HepG2 (cell line): Measurements from ENCODE around the gene NELFCD. TPM values are rescaled to one million over a fixed set of nuclear protein-coding genes. Genes with fewer than 3 reads are reported as not detected.
A peak's percentile ranks its signal among the peaks of the same experiment; 100 is the strongest.

ENCODE experiments used
- ATAC-seq: fragments of 200-7000 bp; cut with Tn5 transposase; 3 replicates; pipeline ENCODE4 v1.9.1; 2020; ENCODE audit warnings: mild to moderate bottlenecking, moderate library complexity
- BruUV-seq: library from RNA; stranded (reverse); fragments of 400-500 nt; replicated peaks from 2 replicates; lab custom pipeline; 2021; lab: Mats Ljungman, UMichigan
- CTCF ChIA-PET: fragments of 300-600 bp; formaldehyde crosslinking; extraction: SDS; loops from one replicate; lab custom pipeline; 2021; ENCODE audit warnings: low total read pairs, inconsistent platforms, low intra/inter-chr PET ratio; lab: Yijun Ruan, JAX
- POLR2A ChIA-PET: fragments of 350-600 bp; sonication (Branson Sonifier 250); formaldehyde crosslinking; loops from one replicate; lab custom pipeline; 2020; ENCODE audit warnings: antibody characterized with exemption, inconsistent platforms; lab: Yijun Ruan, JAX
- DNase-seq: peaks from one replicate; pipeline ENCODE4 v3.0.0-alpha.2; 2015; ENCODE audit warnings: low spot score
- FAIRE-seq: peaks from 3 replicates; lab custom pipeline; 2011; peaks lifted over from hg19 to GRCh38; lab: Jason Lieb, UNC
- H2AFZ ChIP-seq: one replicate; pipeline ENCODE4 v1.6.1; 2011; ENCODE audit warnings: low read length, inconsistent platforms
- H3K27ac ChIP-seq: fragments of 300-600 bp; 3 replicates; pipeline ENCODE4 v1.8.0; 2011; ENCODE audit warnings: mixed run types, mild to moderate bottlenecking, mixed read lengths, low read length, inconsistent platforms; ENCODE audit not compliant: insufficient read depth; ENCODE audit errors: extremely low read length
- H3K27me3 ChIP-seq, 2 experiments: fragments of 200-600 bp in 1 of 2; 2 replicates in 1 of 2; 3 replicates in 1 of 2; pipeline versions ENCODE4 v1.6.0 to v1.8.0; 2011; ENCODE audit warnings: low read length in 2 of 2, mild to moderate bottlenecking in 2 of 2, moderate library complexity in 2 of 2, inconsistent platforms in 1 of 2; ENCODE audit not compliant: insufficient read depth in 2 of 2, control insufficient read depth in 1 of 2
- H3K36me3 ChIP-seq, 2 experiments: fragments of 200-600 bp in 1 of 2; replicated peaks in 1 of 2; 2 replicates in 1 of 2; 3 replicates in 1 of 2; pipeline versions ENCODE4 v1.5.1 to v1.8.0; 2011; ENCODE audit warnings: low read length in 2 of 2, inconsistent platforms in 1 of 2; ENCODE audit not compliant: insufficient read depth in 2 of 2, control insufficient read depth in 1 of 2
- H3K4me1 ChIP-seq: 2 replicates; pipeline ENCODE4 v1.5.1; 2012; ENCODE audit warnings: low read length, inconsistent platforms; ENCODE audit not compliant: insufficient read depth
- H3K4me2 ChIP-seq: 2 replicates; pipeline ENCODE4 v1.6.0; 2011; ENCODE audit warnings: low read depth, low read length, inconsistent platforms
- H3K4me3 ChIP-seq, 3 experiments: fragments of 200-600 bp in 1 of 3; sonication (generic), shearing (Covaris generic) in 1 of 3; replicated peaks in 1 of 3; 2 replicates each; pipeline ENCODE4 v1.5.1; 2011 to 2016; ENCODE audit warnings: low read length in 3 of 3, inconsistent platforms in 2 of 3, low read depth in 2 of 3, mild to moderate bottlenecking in 2 of 3, control low read depth in 1 of 3, mixed read lengths in 1 of 3; ENCODE audit not compliant: insufficient read depth in 1 of 3
- H3K79me2 ChIP-seq: one replicate; pipeline ENCODE4 v1.6.1; 2011; ENCODE audit warnings: low read length, inconsistent platforms; ENCODE audit not compliant: insufficient read depth
- H3K9ac ChIP-seq: 2 replicates; pipeline ENCODE4 v1.6.0; 2011; ENCODE audit warnings: mild to moderate bottlenecking, low read depth, low read length, inconsistent platforms; ENCODE audit not compliant: insufficient read depth
- H3K9me3 ChIP-seq: 2 replicates; pipeline ENCODE4 v1.5.1; 2012; ENCODE audit warnings: mild to moderate bottlenecking, low read length
- H4K20me1 ChIP-seq: 2 replicates; pipeline ENCODE4 v1.6.0; 2011; ENCODE audit warnings: inconsistent platforms, mild to moderate bottlenecking, low read length, moderate library complexity; ENCODE audit not compliant: insufficient read depth
- BHLHE40 ChIP-seq: IDR thresholded peaks from 2 replicates; pipeline ENCODE4 v1.6.1; 2011; ENCODE audit warnings: low read length, improper control_type of control experiment
- CC2D1A ChIP-seq: sonication (generic); formaldehyde crosslinking; IDR thresholded peaks from 2 replicates; pipeline ENCODE4 v1.8.1; 2023; ENCODE audit warnings: mild to moderate bottlenecking, missing genetic modification reagents
- NFIC ChIP-seq: IDR thresholded peaks from 2 replicates; pipeline ENCODE4 v1.6.1; 2012; ENCODE audit warnings: mild to moderate bottlenecking, low read length, inconsistent platforms
- PLRG1 ChIP-seq: fragments of 450-650 bp; conservative IDR thresholded peaks from 2 replicates; pipeline ENCODE4 v1.6.1; 2016
- RBM22 ChIP-seq: fragments of 200-400 bp; formaldehyde crosslinking; optimal IDR thresholded peaks from 2 replicates; pipeline ENCODE3; 2017; ENCODE audit warnings: mild to moderate bottlenecking, low read length, moderate library complexity
- REL ChIP-seq: sonication (generic); formaldehyde crosslinking; conservative IDR thresholded peaks from 2 replicates; pipeline ENCODE4 v1.8.0; 2022; ENCODE audit warnings: mild to moderate bottlenecking, missing genetic modification reagents, moderate library complexity
- WGBS: methylation state at CpG from one replicate; pipeline ENCODE4 v1.1.6; 2017; ENCODE audit warnings: low lambda C conversion rate; 5-methylcytosine and 5-hydroxymethylcytosine counted together
- in situ Hi-C: cut with HindIII; loops from 2 replicates; pipeline ENCODE4 v1.10.0; 2017; ENCODE audit warnings: low pct_unique_long_range_greater_than_20kb; ENCODE audit not compliant: extremely low pct_ligation_motif_present
- intact Hi-C: fragments of 100-400 bp; cut with micrococcal nuclease; formaldehyde crosslinking; loops from one replicate; pipeline ENCODE4 v1.10.0; 2022; ENCODE audit not compliant: unreplicated experiment
- polyA plus RNA-seq, 8 experiments: library from polyadenylated mRNA; depleted of rRNA in 3 of 8; stranded (reverse) in 7 of 8; unstranded in 1 of 8; fragments of >200 nt; fragmentation: Illumina TruSeq in 4 of 8; extraction: Trizol in 4 of 8; gene quantifications; 2 replicates each; pipeline versions ENCODE4 v1.2.1 to v1.2.3, GENCODE V29; 2011 to 2016; ENCODE audit warnings: low read depth in 4 of 8, missing spikeins in 1 of 8, mixed read lengths in 1 of 8; ENCODE audit not compliant: insufficient read depth in 1 of 8
- total RNA-seq, 5 experiments: library from RNA; depleted of rRNA; stranded (reverse); fragments of >200 nt; fragmentation: Illumina TruSeq; extraction: Trizol; gene quantifications; 2 replicates each; pipeline ENCODE4 v1.2.3, GENCODE V29; 2016; ENCODE audit warnings: low read depth in 1 of 5
- TF ChIP-seq, protein P1 (sequence below): sonication (generic); formaldehyde crosslinking; IDR thresholded peaks from 2 replicates; pipeline ENCODE4 v1.9.0; 2022; ENCODE audit warnings: missing genetic modification reagents, mild to moderate bottlenecking, borderline replicate concordance
- TF ChIP-seq, protein P2 (sequence below): sonication (generic); formaldehyde crosslinking; IDR thresholded peaks from 2 replicates; pipeline ENCODE4 v1.5.0; 2020; ENCODE audit warnings: missing genetic modification reagents, mild to moderate bottlenecking, borderline replicate concordance

NELFCD gene
- total and polyA plus RNA-seq, 2 of the 13 experiments (the other 11 are each of a cell fraction or from before 2014, with no cell fraction given): 159 to 203 TPM

DNA sequence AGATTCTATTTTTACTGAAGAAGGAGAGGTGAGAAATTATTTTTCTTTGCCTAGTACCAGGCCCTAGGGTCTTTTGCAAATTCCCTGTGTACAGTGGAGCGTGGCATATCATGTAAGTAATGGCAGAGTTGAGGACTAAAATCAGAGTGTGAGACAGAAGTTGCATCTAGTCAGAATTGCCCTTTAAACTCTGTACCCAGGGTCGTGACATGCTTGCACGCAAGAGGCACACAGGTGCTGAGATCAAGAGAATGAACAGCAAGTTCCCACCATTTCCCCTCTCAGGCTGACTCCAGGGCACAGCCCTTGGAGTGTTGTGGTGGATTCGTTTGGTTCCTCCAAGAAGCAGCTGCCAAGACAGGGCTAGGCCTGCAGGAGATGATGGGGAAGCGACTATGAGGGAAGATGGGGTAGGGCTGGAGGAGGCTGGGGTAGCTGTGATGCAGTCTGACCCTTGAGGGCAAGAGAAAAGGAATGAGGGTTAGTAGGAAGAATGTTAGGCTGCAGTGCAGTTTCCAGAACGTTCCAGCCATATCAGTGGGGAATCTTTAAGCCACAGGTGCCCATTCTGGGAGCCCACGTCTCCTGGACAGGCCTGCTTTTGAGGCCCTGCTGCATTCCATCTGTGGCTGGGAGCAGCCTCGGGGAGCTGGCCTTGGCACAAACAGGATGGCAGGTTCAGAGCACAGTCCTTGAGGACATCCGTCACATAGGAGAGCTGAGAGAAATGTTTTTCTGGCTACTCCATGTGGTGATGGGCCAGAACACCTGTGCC is 6.9 kb downstream of the NELFCD start (continued):
- TF ChIP-seq, protein P1, sequence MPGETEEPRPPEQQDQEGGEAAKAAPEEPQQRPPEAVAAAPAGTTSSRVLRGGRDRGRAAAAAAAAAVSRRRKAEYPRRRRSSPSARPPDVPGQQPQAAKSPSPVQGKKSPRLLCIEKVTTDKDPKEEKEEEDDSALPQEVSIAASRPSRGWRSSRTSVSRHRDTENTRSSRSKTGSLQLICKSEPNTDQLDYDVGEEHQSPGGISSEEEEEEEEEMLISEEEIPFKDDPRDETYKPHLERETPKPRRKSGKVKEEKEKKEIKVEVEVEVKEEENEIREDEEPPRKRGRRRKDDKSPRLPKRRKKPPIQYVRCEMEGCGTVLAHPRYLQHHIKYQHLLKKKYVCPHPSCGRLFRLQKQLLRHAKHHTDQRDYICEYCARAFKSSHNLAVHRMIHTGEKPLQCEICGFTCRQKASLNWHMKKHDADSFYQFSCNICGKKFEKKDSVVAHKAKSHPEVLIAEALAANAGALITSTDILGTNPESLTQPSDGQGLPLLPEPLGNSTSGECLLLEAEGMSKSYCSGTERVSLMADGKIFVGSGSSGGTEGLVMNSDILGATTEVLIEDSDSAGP (CRISPR knock-in tag): 0 out of 2 replicates have a peak, but pooled peaks have one; percentile 29
- TF ChIP-seq, protein P2, sequence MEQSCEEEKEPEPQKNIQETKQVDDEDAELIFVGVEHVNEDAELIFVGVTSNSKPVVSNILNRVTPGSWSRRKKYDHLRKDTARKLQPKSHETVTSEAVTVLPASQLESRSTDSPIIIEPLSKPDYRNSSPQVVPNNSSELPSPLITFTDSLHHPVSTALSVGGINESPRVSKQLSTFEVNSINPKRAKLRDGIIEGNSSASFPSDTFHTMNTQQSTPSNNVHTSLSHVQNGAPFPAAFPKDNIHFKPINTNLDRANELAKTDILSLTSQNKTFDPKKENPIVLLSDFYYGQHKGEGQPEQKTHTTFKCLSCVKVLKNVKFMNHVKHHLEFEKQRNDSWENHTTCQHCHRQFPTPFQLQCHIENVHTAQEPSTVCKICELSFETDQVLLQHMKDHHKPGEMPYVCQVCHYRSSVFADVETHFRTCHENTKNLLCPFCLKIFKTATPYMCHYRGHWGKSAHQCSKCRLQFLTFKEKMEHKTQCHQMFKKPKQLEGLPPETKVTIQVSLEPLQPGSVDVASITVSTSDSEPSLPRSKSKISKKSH (CRISPR knock-in tag): no peak
- TF ChIP-seq BHLHE40: no peak
- no peak for TF ChIP-seq CC2D1A (CRISPR knock-in tag)
- no peak for TF ChIP-seq REL (CRISPR knock-in tag)
- no peak for TF ChIP-seq NFIC

DNA sequence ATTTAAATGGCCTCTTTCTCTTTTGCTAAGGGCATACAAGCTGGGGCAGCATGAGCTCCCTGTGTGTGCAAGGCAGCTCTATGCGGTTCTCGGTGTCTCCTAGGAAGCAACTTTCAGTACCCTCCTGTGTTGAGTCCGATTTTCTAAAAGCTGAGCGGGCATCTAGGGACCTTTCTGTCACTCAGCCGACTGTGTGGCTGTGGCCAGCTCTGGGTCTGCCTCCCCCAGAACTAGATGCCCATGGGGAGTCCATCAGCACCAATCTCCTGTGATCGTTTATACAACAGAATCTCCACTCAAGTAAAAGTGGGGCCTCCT is 7.5 kb downstream of the NELFCD start:
- Histone ChIP-seq H3K79me2 (peaks cover 29% of the 10 kb centered on the region), H3K27me3 (no peaks in the 10 kb centered on the region), H3K9me3 (no peaks in the 10 kb centered on the region), H3K9ac (no peak overlapping the region), H3K4me3 (no peak overlapping the region), H4K20me1 (peaks cover 21% of the 10 kb centered on the region), H3K4me2 (no peak overlapping the region), H3K4me1 (peaks cover 73% of the 10 kb centered on the region), H3K27ac (no peak overlapping the region), H3K36me3 (peaks cover 55 to 83% of the 10 kb centered on the region in 2 experiments), H2AFZ (no peak overlapping the region)
- POLR2A ChIA-PET: interaction anchor here (1.4 kb wide), 1 partner anchor 44 kb away, joined by 6 read pairs; the partner anchor contains the start of gene ATP5F1E
- 97% methylated on average over 6 of the region's 6 CpGs for WGBS
- in situ Hi-C loops (no loop called here), intact Hi-C loops (no loop called here)
- FAIRE-seq (no peak), DNase-seq (no peak), ATAC-seq (no peak)
- CTCF ChIA-PET: no interaction called here
- BruUV-seq: no TSS peak
- peak; percentile 50 for TF ChIP-seq RBM22
- TF ChIP-seq PLRG1: no peak
